DND-41 (cell line): ENCODE data around the gene MCHR1.

Experiments used
- EZH2 ChIP-seq: IDR thresholded peaks from 3 replicates; pipeline ENCODE4 v1.6.1; 2012; ENCODE audit warnings: borderline replicate concordance, low read depth, mild to moderate bottlenecking, moderate library complexity, low read length, inconsistent platforms; ENCODE audit not compliant: severe bottlenecking
- TF ChIP-seq, protein P1 (sequence below): IDR thresholded peaks from 2 replicates; pipeline ENCODE4 v1.5.1; 2012; ENCODE audit warnings: borderline replicate concordance, low read length, moderate library complexity, mild to moderate bottlenecking; ENCODE audit not compliant: poor library complexity, severe bottlenecking; ENCODE audit errors: extremely low read depth

DNA sequence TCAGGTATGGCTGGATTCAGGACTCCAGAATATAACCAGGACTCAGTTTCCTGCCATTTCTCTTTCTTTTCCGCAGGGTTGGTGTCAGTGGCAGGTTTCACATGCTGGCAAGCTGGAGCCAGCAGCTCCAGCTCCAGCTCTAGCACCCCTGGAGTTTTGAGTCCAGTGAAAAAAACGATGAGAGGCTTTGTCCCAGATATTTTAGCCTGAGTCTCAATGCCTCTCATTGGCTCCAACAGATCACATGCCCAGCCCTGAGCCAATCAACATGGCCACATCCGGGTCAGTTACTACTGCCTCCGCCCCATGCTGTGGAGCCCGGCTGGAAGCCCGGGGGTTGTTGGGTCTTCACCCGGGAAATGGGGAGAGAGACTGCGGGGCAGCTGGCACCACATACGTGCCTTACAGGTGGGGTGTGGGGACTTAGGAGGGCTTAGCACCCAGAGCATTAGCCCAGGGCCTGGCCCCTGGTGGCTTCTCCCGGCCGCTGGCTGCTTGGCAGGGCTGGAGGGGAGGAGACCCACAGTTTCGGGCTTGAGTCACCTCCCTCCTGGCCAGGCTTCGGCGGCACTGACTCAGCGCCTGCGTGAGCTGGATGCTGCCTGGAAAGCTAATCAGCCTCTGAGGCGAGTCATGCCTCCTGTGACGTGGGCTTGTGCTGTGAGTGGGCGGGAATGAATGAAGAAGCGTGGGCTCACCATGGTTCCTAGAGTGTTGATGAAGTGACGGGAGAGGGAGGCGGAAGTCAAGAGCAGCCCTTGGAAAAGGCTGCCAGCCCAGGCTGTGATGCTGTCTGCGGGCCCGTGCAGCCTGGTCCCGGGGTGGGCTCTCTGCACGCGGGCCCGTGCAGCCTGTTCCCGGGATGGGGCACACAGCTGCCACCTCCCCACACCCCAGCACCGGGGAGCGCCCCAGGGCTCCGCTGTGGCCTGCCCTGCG lies 27.5 kb upstream of the MCHR1 start:
- TF ChIP-seq, protein P1, sequence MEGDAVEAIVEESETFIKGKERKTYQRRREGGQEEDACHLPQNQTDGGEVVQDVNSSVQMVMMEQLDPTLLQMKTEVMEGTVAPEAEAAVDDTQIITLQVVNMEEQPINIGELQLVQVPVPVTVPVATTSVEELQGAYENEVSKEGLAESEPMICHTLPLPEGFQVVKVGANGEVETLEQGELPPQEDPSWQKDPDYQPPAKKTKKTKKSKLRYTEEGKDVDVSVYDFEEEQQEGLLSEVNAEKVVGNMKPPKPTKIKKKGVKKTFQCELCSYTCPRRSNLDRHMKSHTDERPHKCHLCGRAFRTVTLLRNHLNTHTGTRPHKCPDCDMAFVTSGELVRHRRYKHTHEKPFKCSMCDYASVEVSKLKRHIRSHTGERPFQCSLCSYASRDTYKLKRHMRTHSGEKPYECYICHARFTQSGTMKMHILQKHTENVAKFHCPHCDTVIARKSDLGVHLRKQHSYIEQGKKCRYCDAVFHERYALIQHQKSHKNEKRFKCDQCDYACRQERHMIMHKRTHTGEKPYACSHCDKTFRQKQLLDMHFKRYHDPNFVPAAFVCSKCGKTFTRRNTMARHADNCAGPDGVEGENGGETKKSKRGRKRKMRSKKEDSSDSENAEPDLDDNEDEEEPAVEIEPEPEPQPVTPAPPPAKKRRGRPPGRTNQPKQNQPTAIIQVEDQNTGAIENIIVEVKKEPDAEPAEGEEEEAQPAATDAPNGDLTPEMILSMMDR: no peak
- no peak for TF ChIP-seq EZH2
